Activated naive CD4-positive, alpha-beta T cell treated with anti-CD3 and anti-CD28 coated beads, Interleukin-2, amount 50 U/mL, for 24 hours (primary cell): ENCODE measurements around the gene MINAR1.
"Not testable (repeated sequence)": the region's sequence is repeated elsewhere in the genome, so short reads cannot be mapped to it uniquely, and the experiment has no call there.

Experiments used
- H3K27ac Mint-ChIP-seq: one replicate; pipeline ENCODE4 v1.8.0; 2021; ENCODE audit warnings: mild to moderate bottlenecking, mixed read lengths
- H3K27me3 Mint-ChIP-seq: one replicate; pipeline ENCODE4 v1.8.0; 2021; ENCODE audit warnings: mixed read lengths
- H3K36me3 Mint-ChIP-seq: one replicate; pipeline ENCODE4 v1.8.0; 2021; ENCODE audit warnings: mixed read lengths
- H3K4me1 Mint-ChIP-seq: one replicate; pipeline ENCODE4 v1.8.0; 2021; ENCODE audit warnings: mixed read lengths
- H3K4me3 Mint-ChIP-seq: one replicate; pipeline ENCODE4 v1.8.0; 2021; ENCODE audit warnings: mild to moderate bottlenecking, mixed read lengths
- H3K9me3 Mint-ChIP-seq: one replicate; pipeline ENCODE4 v1.8.0; 2021; ENCODE audit warnings: mixed read lengths

Gene MINAR1

GRCh38 chr15:79425591-79426295 lies 6.4 kb upstream of the MINAR1 start:
- Mint-ChIP-seq H3K27ac (no peak overlapping the region), H3K9me3 (no peaks in the 10 kb centered on the region), H3K27me3 (peaks cover 24% of the 10 kb centered on the region), H3K4me1 (no peaks in the 10 kb centered on the region), H3K36me3 (peaks cover 5% of the 10 kb centered on the region), H3K4me3 (no peak overlapping the region)

GRCh38 chr15:79426899-79427298 lies 5.2 kb upstream of the MINAR1 start:
- not testable (repeated sequence) for H3K4me3 Mint-ChIP-seq, H3K9me3 Mint-ChIP-seq, H3K36me3 Mint-ChIP-seq, H3K27ac Mint-ChIP-seq, H3K4me1 Mint-ChIP-seq
- H3K27me3 Mint-ChIP-seq: peaks cover 30% of the 10 kb centered on the region

- no peaks in the 10 kb centered on the region for H3K9me3 Mint-ChIP-seq
- peaks cover 36% of the 10 kb centered on the region for H3K27me3 Mint-ChIP-seq
- peaks cover 2% of the 10 kb centered on the region for H3K36me3 Mint-ChIP-seq
- peaks cover 4% of the 10 kb centered on the region for H3K4me1 Mint-ChIP-seq
- H3K27ac Mint-ChIP-seq: no peak overlapping the region
- H3K4me3 Mint-ChIP-seq: no peak overlapping the region
These were observed 4.1 kb upstream of the MINAR1 start for GRCh38 chr15:79427781-79428598.

- H3K4me1 Mint-ChIP-seq: peaks cover 4% of the 10 kb centered on the region
These were observed 1.1 kb upstream of the MINAR1 start for GRCh38 chr15:79430901-79431635.

GRCh38 chr15:79432345-79433275 lies 474 bp downstream of the MINAR1 start:
- Mint-ChIP-seq H3K4me3 (no peak overlapping the region), H3K9me3 (peaks cover 4% of the 10 kb centered on the region), H3K27me3 (peaks cover 50% of the 10 kb centered on the region), H3K36me3 (peaks cover 1% of the 10 kb centered on the region), H3K4me1 (peaks cover 4% of the 10 kb centered on the region), H3K27ac (peak overlapping the region; percentile 18)

More at GRCh38 chr15:79430901-79431635, 1.1 kb upstream of the MINAR1 start:
- Mint-ChIP-seq H3K36me3 (no peaks in the 10 kb centered on the region), H3K27me3 (peaks cover 53% of the 10 kb centered on the region), H3K27ac (no peak overlapping the region), H3K9me3 (no peaks in the 10 kb centered on the region), H3K4me3 (peak overlapping the region; percentile 23)

- Mint-ChIP-seq H3K4me1 (peaks cover 4% of the 10 kb centered on the region), H3K27ac (peak overlapping the region; percentile 18), H3K9me3 (peaks cover 4% of the 10 kb centered on the region), H3K4me3 (no peak overlapping the region), H3K27me3 (peaks cover 49% of the 10 kb centered on the region), H3K36me3 (peaks cover 1% of the 10 kb centered on the region)
These were observed 1.3 kb downstream of the MINAR1 start for GRCh38 chr15:79433276-79433990.

GRCh38 chr15:79434361-79434760 lies 2.2 kb downstream of the MINAR1 start:
- peaks cover 4% of the 10 kb centered on the region for H3K9me3 Mint-ChIP-seq
- peaks cover 4% of the 10 kb centered on the region for H3K4me1 Mint-ChIP-seq
- no peak overlapping the region for H3K27ac Mint-ChIP-seq
- peaks cover 42% of the 10 kb centered on the region for H3K27me3 Mint-ChIP-seq
- no peak overlapping the region for H3K4me3 Mint-ChIP-seq
- peaks cover 1% of the 10 kb centered on the region for H3K36me3 Mint-ChIP-seq

- peaks cover 2% of the 10 kb centered on the region for H3K4me1 Mint-ChIP-seq
- peaks cover 26% of the 10 kb centered on the region for H3K27me3 Mint-ChIP-seq
- H3K36me3 Mint-ChIP-seq: peaks cover 1% of the 10 kb centered on the region
- H3K9me3 Mint-ChIP-seq: peaks cover 4% of the 10 kb centered on the region
- no peak overlapping the region for H3K4me3 Mint-ChIP-seq
- no peak overlapping the region for H3K27ac Mint-ChIP-seq
These were observed 4.1 kb downstream of the MINAR1 start for GRCh38 chr15:79436037-79436780.

- H3K9me3 Mint-ChIP-seq: peaks cover 4% of the 10 kb centered on the region
These were observed 5.3 kb downstream of the MINAR1 start for GRCh38 chr15:79437275-79438000.

GRCh38 chr15:79439236-79439635 lies 7.1 kb downstream of the MINAR1 start:
- H3K4me3 Mint-ChIP-seq: no peak overlapping the region
- peaks cover 4% of the 10 kb centered on the region for H3K9me3 Mint-ChIP-seq
- H3K36me3 Mint-ChIP-seq: peaks cover 1% of the 10 kb centered on the region
- H3K27ac Mint-ChIP-seq: no peak overlapping the region
- H3K4me1 Mint-ChIP-seq: no peaks in the 10 kb centered on the region
- H3K27me3 Mint-ChIP-seq: peaks cover 7% of the 10 kb centered on the region

More at GRCh38 chr15:79437275-79438000, 5.3 kb downstream of the MINAR1 start:
- H3K36me3 Mint-ChIP-seq: peaks cover 1% of the 10 kb centered on the region
- H3K4me1 Mint-ChIP-seq: no peaks in the 10 kb centered on the region
- no peak overlapping the region for H3K4me3 Mint-ChIP-seq
- peak overlapping the region; percentile 62 for H3K27ac Mint-ChIP-seq
- peaks cover 22% of the 10 kb centered on the region for H3K27me3 Mint-ChIP-seq

- Mint-ChIP-seq H3K27me3 (peaks cover 1% of the 10 kb centered on the region), H3K27ac (no peak overlapping the region), H3K4me1 (no peaks in the 10 kb centered on the region), H3K9me3 (peaks cover 4% of the 10 kb centered on the region), H3K4me3 (no peak overlapping the region), H3K36me3 (peaks cover 1% of the 10 kb centered on the region)
These were observed 8.3 kb downstream of the MINAR1 start for GRCh38 chr15:79440355-79440908.

- no peaks in the 10 kb centered on the region for H3K9me3 Mint-ChIP-seq
- H3K27me3 Mint-ChIP-seq: no peaks in the 10 kb centered on the region
- H3K36me3 Mint-ChIP-seq: peaks cover 2% of the 10 kb centered on the region
- H3K4me1 Mint-ChIP-seq: no peaks in the 10 kb centered on the region
- H3K4me3 Mint-ChIP-seq: no peak overlapping the region
- no peak overlapping the region for H3K27ac Mint-ChIP-seq
These were observed 10.8 kb downstream of the MINAR1 start for GRCh38 chr15:79442911-79443310.

- no peak overlapping the region for H3K27ac Mint-ChIP-seq
- H3K4me1 Mint-ChIP-seq: no peaks in the 10 kb centered on the region
- no peaks in the 10 kb centered on the region for H3K27me3 Mint-ChIP-seq
- H3K36me3 Mint-ChIP-seq: peaks cover 4% of the 10 kb centered on the region
- H3K9me3 Mint-ChIP-seq: no peaks in the 10 kb centered on the region
- no peak overlapping the region for H3K4me3 Mint-ChIP-seq
These were observed 14.9 kb downstream of the MINAR1 start for GRCh38 chr15:79447060-79447459.
